GM18499 (cell line): ENCODE results near the gene MRPL2.

Experiments
- ATAC-seq: cut with Tn5 transposase; IDR thresholded peaks from one replicate; pipeline ENCODE4 v1.9.1; 2021; ENCODE audit warnings: moderate number of reproducible peaks; ENCODE audit not compliant: insufficient read depth, unreplicated experiment

The MRPL2 gene

GRCh38 chr6:43026365-43026764, 32.9 kb downstream of the MRPL2 start:
- no peak for ATAC-seq

- no peak for ATAC-seq
These were observed 34.8 kb downstream of the MRPL2 start for GRCh38 chr6:43024436-43024835.

DNA sequence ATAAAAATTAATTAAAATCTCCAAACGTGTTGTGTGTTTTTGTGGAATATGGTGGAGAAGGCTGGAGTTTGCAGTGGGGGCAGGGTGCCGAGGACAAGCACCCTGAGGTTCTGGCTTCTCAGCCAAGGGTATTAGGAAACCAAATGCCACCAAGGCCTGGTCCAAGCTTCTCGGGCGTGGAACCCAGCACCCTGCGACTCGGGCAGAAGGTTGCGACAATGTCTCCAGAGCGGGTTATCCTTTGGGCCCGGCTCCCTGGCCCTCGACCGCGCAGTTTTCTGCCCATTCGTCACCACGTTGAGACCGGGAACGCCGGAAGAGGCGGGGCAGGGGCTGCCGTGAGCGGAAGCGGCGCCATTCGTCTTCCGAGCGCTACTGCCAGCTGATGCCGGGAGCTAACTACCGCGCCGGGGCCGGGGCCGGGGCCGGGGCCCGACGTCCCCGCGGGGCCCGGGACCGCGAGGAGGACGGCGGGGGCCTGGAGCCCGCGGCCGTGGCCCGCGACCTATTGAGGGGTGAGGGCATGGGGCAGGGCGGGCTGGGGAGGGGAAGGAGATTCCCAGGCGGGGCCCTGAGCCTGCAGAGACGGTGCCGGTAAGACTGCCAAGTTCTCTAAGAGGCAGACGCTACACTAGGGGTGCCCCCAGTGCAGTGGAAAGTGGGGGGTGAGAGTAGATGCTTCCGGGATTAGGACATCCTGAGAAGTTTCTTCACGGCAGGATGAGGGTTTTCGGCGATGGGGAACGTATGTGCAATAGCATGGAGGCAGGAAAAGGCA, 37.8 kb downstream of the MRPL2 start, which contains the start of gene RRP36:
RRP36 (plus strand) TSS at position 354 of the 778 bp plus-strand sequence; CDS start at position 386, 32 bp downstream.
- ATAC-seq = no peak

GRCh38 chr6:43020847-43021246, 38.4 kb downstream of the MRPL2 start:
- no peak for ATAC-seq

GRCh38 chr6:43020052-43020705, 39.1 kb downstream of the MRPL2 start:
- no peak for ATAC-seq

- ATAC-seq = no peak
These were observed 40.1 kb downstream of the MRPL2 start for GRCh38 chr6:43019152-43019551.

- ATAC-seq = no peak
These were observed 42.3 kb downstream of the MRPL2 start for GRCh38 chr6:43016943-43017334.

DNA sequence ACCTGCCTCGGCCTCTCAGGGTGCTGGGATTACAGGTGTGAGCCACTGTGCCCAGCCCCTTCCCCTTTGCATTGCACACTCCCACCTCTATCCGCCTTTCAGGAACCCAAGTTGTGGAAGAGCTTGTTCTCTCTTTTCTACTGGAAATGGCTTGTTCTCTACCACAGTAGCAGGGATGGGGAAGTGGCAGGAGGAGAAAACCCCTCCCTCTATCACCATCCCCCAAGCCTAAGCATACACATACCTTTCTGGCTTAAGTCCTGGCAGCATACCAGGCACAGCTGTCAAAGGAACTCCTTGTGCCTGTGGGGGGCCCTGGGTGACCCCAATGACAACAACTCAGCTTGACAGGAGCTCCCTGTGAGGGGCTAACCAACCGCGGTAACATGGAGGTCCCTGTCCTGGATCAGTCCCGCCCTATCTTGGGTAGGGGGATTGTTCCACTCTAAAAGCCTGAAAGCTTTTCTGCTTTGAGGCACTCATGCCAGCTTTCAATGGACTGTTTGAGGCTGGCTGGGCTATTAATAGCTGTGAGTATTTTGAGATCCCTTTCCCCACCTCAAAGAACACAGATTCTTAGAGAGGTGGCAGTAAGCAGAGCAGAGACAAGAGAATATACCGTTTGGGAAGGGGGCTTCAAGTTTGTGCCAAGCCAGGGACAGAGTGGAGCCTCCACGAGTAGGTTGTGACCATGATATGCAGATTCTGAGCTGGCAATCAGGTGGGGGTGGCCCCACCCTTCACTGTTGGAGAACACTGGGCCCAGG, 42.9 kb downstream of the MRPL2 start:
- ATAC-seq = no peak

DNA sequence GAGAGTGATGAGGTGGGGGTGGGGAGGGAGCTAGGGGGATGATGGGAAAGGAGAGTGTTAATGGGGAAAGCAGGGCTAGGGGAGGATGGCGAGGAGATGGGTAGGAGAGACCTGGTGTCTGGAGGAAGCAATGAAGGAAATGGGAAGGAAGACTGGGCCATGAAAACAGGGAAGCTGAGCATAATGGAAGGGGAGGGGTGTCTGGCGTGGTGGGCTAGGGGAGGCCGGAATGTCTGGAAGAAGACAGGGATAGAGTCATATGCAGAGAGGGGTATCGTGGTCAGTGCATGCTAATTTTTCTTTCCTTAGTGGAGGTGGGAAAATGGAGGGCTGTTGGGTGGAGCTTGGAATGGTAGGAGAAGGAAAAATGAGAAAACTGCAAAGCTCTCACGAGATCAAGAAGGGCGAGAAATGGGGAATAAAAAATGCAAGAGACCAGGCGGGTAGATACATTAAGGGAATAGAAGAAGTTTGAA, 44.8 kb downstream of the MRPL2 start:
- no peak for ATAC-seq

DNA sequence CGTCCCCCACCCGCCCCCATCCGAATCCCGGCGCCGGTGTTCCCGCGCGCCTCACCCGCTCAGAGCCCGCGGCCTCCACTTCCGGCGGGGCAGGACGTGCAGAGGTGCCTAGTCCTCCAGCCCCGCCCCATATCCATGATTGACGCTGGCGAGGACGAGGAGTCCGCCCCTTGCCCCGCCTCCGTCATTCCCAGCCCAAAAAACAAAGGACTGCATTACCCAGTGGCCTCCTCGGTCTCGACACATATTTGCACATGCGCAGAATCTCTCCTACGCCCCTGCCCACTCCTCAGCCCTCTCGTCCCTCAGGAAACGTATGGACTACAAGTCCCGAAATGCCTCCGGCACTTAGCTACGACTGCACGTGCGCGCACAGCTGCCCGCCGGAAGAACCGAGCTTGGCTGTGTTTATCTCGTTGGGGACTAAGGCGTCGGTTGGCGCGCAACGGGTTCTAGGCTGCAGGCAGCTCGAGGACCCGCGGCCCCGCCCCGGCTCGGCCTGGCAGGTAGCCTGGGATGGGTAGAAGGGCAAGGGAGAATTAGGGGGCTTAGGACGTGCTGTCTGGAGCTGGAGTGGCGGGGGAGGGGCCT, 45.3 kb downstream of the MRPL2 start, which contains the start of the genes KLHDC3 and MEA1:
KLHDC3 (plus strand) TSS at position 407 of the 591 bp plus-strand sequence. CDS start 2,944 bp downstream, outside the sequence.
MEA1 (minus strand) TSS at position 104 of the 591 bp plus-strand sequence. CDS start 133 bp downstream, outside the sequence.
- ATAC-seq = peak; percentile 73

DNA sequence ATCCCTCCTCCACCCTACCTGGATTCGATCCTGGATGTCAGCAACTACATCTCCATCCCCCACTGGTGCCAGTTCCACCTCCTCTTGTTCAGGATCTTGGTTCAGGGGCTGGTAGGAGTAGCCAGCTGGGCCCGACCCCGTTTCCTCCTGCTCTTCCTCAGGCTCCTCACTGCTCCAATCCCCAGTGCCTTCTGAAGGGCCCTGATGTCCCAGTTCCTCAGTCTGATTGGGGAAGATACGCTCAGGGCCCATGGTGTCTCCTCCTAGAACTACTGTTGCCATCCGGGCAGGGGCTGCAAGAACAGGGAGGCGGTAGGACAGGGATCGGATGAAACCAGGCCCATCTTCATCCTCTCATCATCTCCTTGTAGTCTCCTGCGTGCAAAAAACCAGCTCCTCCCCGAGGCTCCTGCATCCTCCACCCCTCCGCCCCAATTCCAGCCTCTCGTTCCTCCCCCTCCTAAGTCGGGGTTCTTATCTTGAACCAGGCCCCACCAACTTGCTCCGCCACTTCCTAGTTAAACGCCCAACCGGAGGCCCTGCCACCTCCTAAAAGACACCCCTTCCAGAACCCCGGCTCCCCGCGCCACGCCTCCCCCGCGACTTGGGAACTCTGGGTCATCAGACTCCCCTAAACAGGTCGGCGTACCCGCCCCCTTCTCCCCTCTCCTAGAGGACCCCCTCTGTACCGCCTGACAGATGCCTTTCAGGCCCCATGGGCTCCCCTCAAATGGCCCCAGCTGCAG, 46.0 kb downstream of the MRPL2 start:
- ATAC-seq = no peak

DNA sequence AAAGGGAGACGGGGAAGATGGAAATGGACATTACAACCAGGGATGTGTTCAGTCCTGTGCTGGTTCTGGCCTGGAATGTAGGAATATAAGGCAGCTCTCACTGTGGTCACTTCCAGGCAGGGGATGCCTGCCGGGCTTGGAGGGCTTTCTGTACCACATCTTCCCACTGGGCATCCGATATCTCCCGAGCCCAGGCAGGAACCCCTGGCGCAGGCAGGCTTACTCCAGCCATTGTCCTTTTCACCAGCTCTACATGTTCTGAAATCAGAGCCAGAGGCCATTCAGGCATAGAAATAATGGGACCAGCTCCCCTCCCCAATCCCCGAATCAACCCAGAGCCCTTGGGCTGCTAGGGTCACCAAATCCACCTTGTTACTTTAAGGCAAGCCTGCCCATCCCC, 46.9 kb downstream of the MRPL2 start:
- ATAC-seq = no peak

GRCh38 chr6:43011207-43011606, 48.0 kb downstream of the MRPL2 start:
- no peak for ATAC-seq

GRCh38 chr6:43009124-43009523, 50.1 kb downstream of the MRPL2 start:
- ATAC-seq = no peak

DNA sequence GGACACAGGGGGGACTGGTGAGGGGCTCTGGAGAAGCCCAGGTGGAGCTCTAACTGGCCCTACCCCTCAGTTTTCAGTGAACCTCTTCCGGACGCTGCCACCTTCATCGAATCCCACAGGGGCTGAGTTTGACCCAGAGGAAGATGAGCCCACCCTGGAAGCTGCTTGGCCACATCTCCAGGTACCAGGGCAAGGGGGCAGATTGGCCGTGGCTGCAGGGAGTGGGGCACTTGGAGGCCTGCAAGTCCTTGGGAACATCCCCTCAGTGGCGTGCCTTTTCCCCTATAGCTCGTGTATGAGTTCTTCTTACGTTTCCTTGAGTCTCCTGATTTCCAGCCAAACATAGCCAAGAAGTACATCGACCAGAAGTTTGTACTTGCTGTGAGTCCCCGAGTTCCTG, 52.1 kb downstream of the MRPL2 start:
- ATAC-seq = no peak

- ATAC-seq = no peak
These were observed 53.0 kb downstream of the MRPL2 start for GRCh38 chr6:43006251-43006650.

DNA sequence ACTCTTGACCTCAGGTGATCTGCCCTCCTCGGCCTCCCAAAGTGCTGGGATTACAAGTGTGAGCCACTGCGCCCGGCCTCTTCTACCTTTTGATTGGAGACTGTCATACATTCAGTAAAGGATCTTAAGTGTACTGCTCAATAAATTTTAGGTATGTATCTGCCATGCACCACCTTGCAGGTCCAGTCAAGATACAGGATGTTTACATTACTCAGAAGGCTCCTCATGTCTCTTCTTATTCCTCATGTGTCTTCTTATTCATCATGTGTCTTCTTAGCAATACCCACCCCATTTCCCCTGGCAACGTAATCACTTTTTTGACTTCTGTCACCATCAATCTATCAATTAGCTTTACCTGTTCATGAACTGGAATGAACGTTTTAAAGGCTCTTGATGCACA, 53.4 kb downstream of the MRPL2 start:
- no peak for ATAC-seq
